ENCODE data around the gene GSTM2.

DNA sequence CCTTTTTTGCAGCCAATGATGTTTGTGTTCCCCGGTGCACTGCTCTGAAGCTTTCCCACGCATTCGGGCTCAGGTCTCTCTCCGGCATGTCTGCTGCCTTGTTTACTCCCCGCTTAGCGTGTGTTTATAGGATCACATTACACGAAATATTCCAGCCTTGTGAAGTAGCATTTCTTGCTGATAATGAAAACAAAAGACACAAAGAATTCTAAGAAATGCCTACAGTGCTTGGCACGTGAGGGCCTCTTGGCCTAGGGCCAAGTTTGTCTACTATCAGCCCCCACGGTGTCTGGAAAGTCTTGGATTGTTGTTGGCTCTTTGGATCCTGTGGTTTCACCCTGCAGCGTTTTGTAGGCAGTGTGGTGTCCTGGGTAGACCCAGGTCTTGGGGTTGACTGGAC lies 23.2 kb upstream of the GSTM2 start:
- no peak for TF ChIP-seq SP1 (IDR thresholded peaks at IDR 0.05; ENCODE audit: low read depth)
- TF ChIP-seq, protein P1, sequence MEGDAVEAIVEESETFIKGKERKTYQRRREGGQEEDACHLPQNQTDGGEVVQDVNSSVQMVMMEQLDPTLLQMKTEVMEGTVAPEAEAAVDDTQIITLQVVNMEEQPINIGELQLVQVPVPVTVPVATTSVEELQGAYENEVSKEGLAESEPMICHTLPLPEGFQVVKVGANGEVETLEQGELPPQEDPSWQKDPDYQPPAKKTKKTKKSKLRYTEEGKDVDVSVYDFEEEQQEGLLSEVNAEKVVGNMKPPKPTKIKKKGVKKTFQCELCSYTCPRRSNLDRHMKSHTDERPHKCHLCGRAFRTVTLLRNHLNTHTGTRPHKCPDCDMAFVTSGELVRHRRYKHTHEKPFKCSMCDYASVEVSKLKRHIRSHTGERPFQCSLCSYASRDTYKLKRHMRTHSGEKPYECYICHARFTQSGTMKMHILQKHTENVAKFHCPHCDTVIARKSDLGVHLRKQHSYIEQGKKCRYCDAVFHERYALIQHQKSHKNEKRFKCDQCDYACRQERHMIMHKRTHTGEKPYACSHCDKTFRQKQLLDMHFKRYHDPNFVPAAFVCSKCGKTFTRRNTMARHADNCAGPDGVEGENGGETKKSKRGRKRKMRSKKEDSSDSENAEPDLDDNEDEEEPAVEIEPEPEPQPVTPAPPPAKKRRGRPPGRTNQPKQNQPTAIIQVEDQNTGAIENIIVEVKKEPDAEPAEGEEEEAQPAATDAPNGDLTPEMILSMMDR (IDR thresholded peaks at IDR 0.05 in 2 of 3, conservative IDR thresholded peaks at IDR 0.05 in 1 of 3; ENCODE audit: borderline replicate concordance in 1 of 3, insufficient read depth in 1 of 3, low read depth in 2 of 3, low read length in 2 of 3), result no peak
- TF ChIP-seq YY1 (IDR thresholded peaks at IDR 0.05; ENCODE audit: extremely low read depth, insufficient replicate concordance, low read depth, low read length), result no peak
- TF ChIP-seq CEBPB (IDR thresholded peaks at IDR 0.05; ENCODE audit: low read depth), result no peak
- TF ChIP-seq, protein P2, sequence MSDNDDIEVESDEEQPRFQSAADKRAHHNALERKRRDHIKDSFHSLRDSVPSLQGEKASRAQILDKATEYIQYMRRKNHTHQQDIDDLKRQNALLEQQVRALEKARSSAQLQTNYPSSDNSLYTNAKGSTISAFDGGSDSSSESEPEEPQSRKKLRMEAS (IDR thresholded peaks at IDR 0.05), result no peak
- no peak for TF ChIP-seq RAD21 (IDR thresholded peaks at IDR 0.05; ENCODE audit: low read depth)
- TF ChIP-seq POLR2A (IDR thresholded peaks at IDR 0.05; ENCODE audit: borderline replicate concordance, extremely low read depth, insufficient read depth, insufficient read length), result no peak
- no peak for TF ChIP-seq SIN3A (IDR thresholded peaks at IDR 0.05; ENCODE audit: low read depth)
- TF ChIP-seq POLR2AphosphoS5 (IDR thresholded peaks at IDR 0.05; ENCODE audit: low read depth, low read length), result no peak
- TF ChIP-seq EGR1 (IDR thresholded peaks at IDR 0.05; ENCODE audit: low read depth), result no peak
- no peak for TF ChIP-seq CBX3 (IDR thresholded peaks at IDR 0.05; ENCODE audit: low read depth)
